Hepatocyte (in vitro differentiated cells): Measurements from ENCODE around the gene CCDC12. TPM values are rescaled to one million over a fixed set of nuclear protein-coding genes. Genes with fewer than 3 reads are reported as not detected.
A peak's percentile ranks its signal among the peaks of the same experiment; 100 is the strongest.

Experiments
- DNase-seq: peaks from one replicate; pipeline ENCODE4 v3.0.0-alpha.2; 2016; ENCODE audit warnings: low spot score
- H2AFZ ChIP-seq: fragments of 200-600 bp; sonication (generic); 2 replicates; pipeline ENCODE4 v1.6.0; 2016; ENCODE audit warnings: antibody characterized with exemption, mild to moderate bottlenecking
- H3K27ac ChIP-seq: fragments of 200-600 bp; sonication (generic); 2 replicates; pipeline ENCODE4 v1.5.1; 2016; ENCODE audit warnings: mild to moderate bottlenecking
- H3K27me3 ChIP-seq: fragments of 200-600 bp; sonication (generic); 2 replicates; pipeline ENCODE4 v1.6.1; 2016
- H3K36me3 ChIP-seq: fragments of 200-600 bp; sonication (generic); replicated peaks from 2 replicates; pipeline ENCODE4 v1.5.1; 2016; ENCODE audit warnings: low read depth; ENCODE audit not compliant: insufficient read depth
- H3K4me1 ChIP-seq: fragments of 200-600 bp; sonication (generic); 2 replicates; pipeline ENCODE4 v1.5.1; 2016; ENCODE audit warnings: mild to moderate bottlenecking, moderate library complexity; ENCODE audit not compliant: insufficient read depth
- H3K4me2 ChIP-seq: fragments of 200-600 bp; sonication (generic); 2 replicates; pipeline ENCODE4 v1.6.0; 2016
- H3K4me3 ChIP-seq: fragments of 200-600 bp; sonication (generic); 2 replicates; pipeline ENCODE4 v1.5.1; 2016; ENCODE audit warnings: mild to moderate bottlenecking
- H3K79me2 ChIP-seq: fragments of 200-600 bp; sonication (generic); 2 replicates; pipeline ENCODE4 v1.6.0; 2017; ENCODE audit warnings: mild to moderate bottlenecking
- H3K9me2 ChIP-seq: fragments of 200-600 bp; sonication (generic); replicated peaks from 2 replicates; pipeline ENCODE4 v1.6.0; 2017; ENCODE audit warnings: mild to moderate bottlenecking; ENCODE audit not compliant: insufficient read depth
- H3K9me3 ChIP-seq: fragments of 200-600 bp; sonication (generic); 2 replicates; pipeline ENCODE4 v1.5.1; 2016; ENCODE audit warnings: low read depth, mild to moderate bottlenecking
- H4K20me1 ChIP-seq: fragments of 200-600 bp; sonication (generic); 2 replicates; pipeline ENCODE4 v1.6.0; 2016; ENCODE audit warnings: mild to moderate bottlenecking; ENCODE audit not compliant: insufficient read depth, poor library complexity, severe bottlenecking
- CTCF ChIP-seq: fragments of 200-600 bp; sonication (generic); IDR thresholded peaks from 2 replicates; pipeline ENCODE4 v1.5.1; 2016; ENCODE audit warnings: antibody characterized with exemption, mild to moderate bottlenecking; ENCODE audit not compliant: poor library complexity
- EZH2 ChIP-seq: fragments of 200-600 bp; sonication (generic); IDR thresholded peaks from 2 replicates; pipeline ENCODE4 v1.6.1; 2016; ENCODE audit warnings: antibody characterized with exemption, mild to moderate bottlenecking, borderline replicate concordance
- EZH2phosphoT487 ChIP-seq: fragments of 200-600 bp; sonication (generic); IDR thresholded peaks from one replicate; pipeline ENCODE4 v1.6.1; 2018; ENCODE audit warnings: antibody characterized with exemption, mild to moderate bottlenecking, low read depth, moderate library complexity; ENCODE audit not compliant: unreplicated experiment, severe bottlenecking
- WGBS: methylation state at CpG from one replicate; pipeline ENCODE4 v1.1.6; 2016; ENCODE audit warnings: low lambda C conversion rate; ENCODE audit errors: missing lambda C conversion rate; 5-methylcytosine and 5-hydroxymethylcytosine counted together
- polyA plus RNA-seq: library from polyadenylated mRNA; unstranded; fragments of >200 nt; fragmentation: Nextera tagmentation; extraction: Ambion mirVana; gene quantifications from 2 replicates; pipeline ENCODE4 v1.2.1, GENCODE V29; 2016
- total RNA-seq: library from RNA; depleted of rRNA; stranded (reverse); fragments of >200 nt; gene quantifications from 2 replicates; pipeline ENCODE4 v1.2.3, GENCODE V29; 2014

The CCDC12 gene
- total and polyA plus RNA-seq, 2 experiments from 2014 or later: 41.1 to 78.4 TPM

GRCh38 chr3:46960835-46961234, 15.7 kb downstream of the CCDC12 start:
- peaks cover 20% of the 10 kb centered on the region for H4K20me1 ChIP-seq
- H3K4me1 ChIP-seq: peaks cover 65% of the 10 kb centered on the region
- no peaks in the 10 kb centered on the region for H3K9me3 ChIP-seq
- no peak overlapping the region for H3K4me3 ChIP-seq
- no peaks in the 10 kb centered on the region for H3K9me2 ChIP-seq
- H3K36me3 ChIP-seq: no peaks in the 10 kb centered on the region
- peaks cover 86% of the 10 kb centered on the region for H3K79me2 ChIP-seq
- no peaks in the 10 kb centered on the region for H3K27me3 ChIP-seq
- H2AFZ ChIP-seq: no peak overlapping the region
- H3K27ac ChIP-seq: peak overlapping the region; percentile 86
- peak overlapping the region; percentile 67 for H3K4me2 ChIP-seq
- no peak for DNase-seq
- WGBS: 100% methylated on average over 1 of the region's 1 CpG
- TF ChIP-seq EZH2: no peak
- TF ChIP-seq EZH2phosphoT487: no peak
- TF ChIP-seq CTCF: no peak

- DNase-seq: peak; percentile 68
- WGBS: 27% methylated on average over 4 of the region's 4 CpGs
- Histone ChIP-seq H3K4me2 (peak overlapping the region; percentile 67), H4K20me1 (peaks cover 17% of the 10 kb centered on the region), H3K4me1 (peaks cover 66% of the 10 kb centered on the region), H3K9me3 (no peaks in the 10 kb centered on the region), H3K9me2 (no peaks in the 10 kb centered on the region), H3K79me2 (peaks cover 86% of the 10 kb centered on the region), H3K27ac (peak overlapping the region; percentile 86), H3K36me3 (no peaks in the 10 kb centered on the region), H3K27me3 (no peaks in the 10 kb centered on the region), H3K4me3 (no peak overlapping the region), H2AFZ (no peak overlapping the region)
- TF ChIP-seq EZH2phosphoT487 (no peak), CTCF (no peak)
Measured at GRCh38 chr3:46960081-46960701, 16.4 kb downstream of the CCDC12 start.

DNA sequence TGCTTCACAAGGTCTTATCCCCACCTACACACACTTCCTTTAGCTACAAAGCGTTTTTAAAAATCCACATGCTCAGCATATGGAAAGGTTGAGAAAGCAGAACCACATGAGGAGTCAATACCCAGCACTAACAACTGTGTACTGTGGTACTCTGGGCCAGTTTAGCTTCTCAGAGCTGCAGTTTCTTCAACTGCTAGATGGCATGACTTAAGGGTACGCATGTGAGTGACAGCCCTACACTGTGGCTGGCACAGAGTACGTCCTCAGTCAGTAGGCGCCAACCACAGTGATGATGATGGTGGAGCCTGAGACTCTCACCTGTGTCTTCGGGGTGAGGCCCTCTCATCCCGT, 17.4 kb downstream of the CCDC12 start:
- Histone ChIP-seq H3K27me3 (no peaks in the 10 kb centered on the region), H3K79me2 (peaks cover 90% of the 10 kb centered on the region), H3K4me1 (peaks cover 66% of the 10 kb centered on the region), H3K4me2 (peak overlapping the region; percentile 43), H3K36me3 (no peaks in the 10 kb centered on the region), H2AFZ (no peak overlapping the region), H3K9me3 (no peaks in the 10 kb centered on the region), H3K9me2 (no peaks in the 10 kb centered on the region), H4K20me1 (peaks cover 25% of the 10 kb centered on the region), H3K4me3 (no peak overlapping the region), H3K27ac (peak overlapping the region; percentile 86)
- DNase-seq: no peak
- TF ChIP-seq EZH2phosphoT487: no peak
- TF ChIP-seq CTCF: no peak
- no peak for TF ChIP-seq EZH2
- WGBS: 91% methylated on average over 6 of the region's 6 CpGs
